ENCODE measurements around the gene SULT1A2.
"Not testable (repeated sequence)": the region's sequence is repeated elsewhere in the genome, so short reads cannot be mapped to it uniquely, and the experiment has no call there.

Gene SULT1A2

DNA sequence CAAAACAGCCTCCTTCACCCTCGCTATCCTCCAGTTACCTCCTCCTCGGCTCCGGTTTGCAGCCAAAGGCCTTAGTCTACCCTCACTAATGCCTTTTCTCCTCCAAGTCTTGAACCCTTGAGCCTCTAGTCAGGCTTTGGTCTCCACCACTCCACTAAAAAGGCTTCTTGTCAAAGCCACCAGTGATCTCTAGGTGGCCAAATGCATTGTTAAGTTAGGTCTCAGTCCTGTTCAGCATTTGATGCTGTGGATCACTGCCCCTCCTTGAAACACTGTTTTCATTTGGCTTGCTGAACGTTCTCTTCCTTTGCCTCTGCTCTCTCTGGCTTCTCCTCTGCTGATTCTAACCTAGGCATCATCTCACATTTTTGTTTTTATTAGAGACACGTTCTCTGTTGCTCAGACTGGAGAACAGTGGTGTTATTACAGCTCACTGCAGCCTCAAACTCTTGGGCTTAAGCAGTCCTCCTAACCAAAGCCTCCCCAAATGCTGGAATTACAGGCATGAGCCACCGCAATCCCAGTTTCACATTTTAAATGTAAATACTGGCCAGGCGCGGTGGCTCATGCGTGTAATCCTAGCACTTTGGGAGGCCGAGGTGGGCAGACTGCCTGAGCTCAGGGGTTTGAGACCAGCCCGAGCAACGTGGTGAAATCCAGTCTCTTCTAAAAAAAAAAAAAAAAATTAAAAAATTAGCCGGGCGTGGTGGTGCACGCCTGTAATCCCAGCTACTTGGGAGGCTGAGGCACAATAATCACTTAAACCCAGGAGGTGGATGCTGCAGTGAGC, 42.0 kb downstream of the SULT1A2 start:
- H3K4me3 ChIP-seq (ENCODE audit: low read depth, low read length) = peak overlapping the region; percentile 62
- TF ChIP-seq CTCF (IDR thresholded peaks at IDR 0.05; ENCODE audit: control insufficient read depth, extremely low read depth, insufficient read depth) = no peak
- no peak for DNase-seq (ENCODE audit: low read depth)

DNA sequence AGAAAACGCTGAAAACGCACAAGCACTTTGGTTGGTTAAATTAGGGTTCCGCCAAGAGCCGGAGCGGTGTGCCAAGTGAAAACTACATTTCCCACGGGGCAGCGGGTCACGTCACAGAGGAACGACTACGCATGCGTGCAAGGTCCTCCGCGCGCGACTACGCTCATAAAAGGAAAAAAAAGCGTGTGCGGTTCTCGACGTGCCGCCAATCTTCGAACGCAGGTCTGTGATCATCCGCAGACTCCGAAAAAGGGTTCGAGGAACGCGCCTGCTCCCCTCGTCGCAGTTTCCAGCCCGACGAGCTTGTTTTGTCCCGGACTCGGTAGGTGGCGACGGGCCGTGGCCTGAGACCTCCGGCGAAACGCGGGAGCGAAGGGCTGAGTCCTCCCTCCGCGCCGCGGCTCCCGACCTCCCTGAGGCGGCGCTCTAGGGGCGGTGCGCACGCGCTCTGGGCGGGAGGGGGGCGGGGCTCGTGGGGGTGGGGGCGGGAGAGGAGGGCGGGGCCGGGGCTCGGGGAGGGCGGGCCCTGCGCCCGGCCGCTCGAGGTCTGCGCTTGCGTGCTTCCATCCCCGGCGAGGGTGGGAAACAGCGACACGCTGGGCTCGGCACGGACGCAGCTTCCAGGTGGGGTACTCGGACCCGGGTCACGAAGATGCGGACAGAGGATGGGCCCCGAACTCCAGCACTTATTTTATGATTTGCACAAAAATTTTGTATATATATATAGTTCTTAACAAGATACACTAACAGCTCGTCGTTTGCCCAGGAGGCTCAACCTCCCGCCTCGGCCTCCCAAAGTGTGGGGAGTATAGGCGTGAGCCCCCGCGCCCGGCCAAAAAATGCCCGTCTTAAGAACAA, 42.8 kb downstream of the SULT1A2 start, which contains the start of gene SGF29:
Gene SGF29, plus strand, starts transcription at position 145 of the 858 bp plus-strand sequence. CDS start 27,150 bp downstream, outside the sequence.
- peak; percentile 77 for DNase-seq (ENCODE audit: low read depth)
- H3K4me3 ChIP-seq (ENCODE audit: low read depth, low read length) = peak within 1 kb of the TSS; percentile 62
- peak; percentile 40 for TF ChIP-seq CTCF (IDR thresholded peaks at IDR 0.05; ENCODE audit: control insufficient read depth, extremely low read depth, insufficient read depth)

DNA sequence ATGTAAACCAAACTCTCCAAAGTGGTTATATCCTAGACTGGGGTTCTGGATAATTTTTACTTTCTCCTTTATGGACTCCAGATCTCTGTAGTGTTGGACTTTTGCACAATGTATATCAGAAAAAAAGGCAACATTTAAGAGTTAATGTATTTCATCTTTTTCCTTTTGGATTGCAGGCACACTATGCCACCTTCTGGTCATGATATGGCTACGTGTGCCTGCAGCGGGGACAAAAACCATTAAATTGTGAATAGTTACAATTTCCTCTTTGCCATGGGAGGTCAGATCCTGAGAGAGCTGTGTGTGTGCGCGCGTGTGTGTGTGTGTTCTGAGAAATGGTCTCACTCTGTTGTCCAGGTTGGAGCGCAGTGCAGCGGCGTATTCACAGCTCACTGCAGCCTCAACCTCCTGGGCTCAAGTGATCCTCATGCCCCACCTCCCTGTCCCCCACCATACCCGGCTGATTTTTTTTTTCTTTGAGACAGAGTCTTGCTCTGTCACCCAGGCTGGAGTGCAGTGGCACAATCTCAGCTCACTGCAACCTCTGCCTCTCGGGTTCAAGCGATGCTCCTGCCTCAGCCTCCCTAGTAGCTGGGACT, 47.5 kb downstream of the SULT1A2 start:
- no peak overlapping the region for H3K4me3 ChIP-seq (ENCODE audit: low read depth, low read length)
- peak; percentile 91 for TF ChIP-seq CTCF (IDR thresholded peaks at IDR 0.05; ENCODE audit: control insufficient read depth, extremely low read depth, insufficient read depth)
- DNase-seq (ENCODE audit: low read depth) = no peak

DNA sequence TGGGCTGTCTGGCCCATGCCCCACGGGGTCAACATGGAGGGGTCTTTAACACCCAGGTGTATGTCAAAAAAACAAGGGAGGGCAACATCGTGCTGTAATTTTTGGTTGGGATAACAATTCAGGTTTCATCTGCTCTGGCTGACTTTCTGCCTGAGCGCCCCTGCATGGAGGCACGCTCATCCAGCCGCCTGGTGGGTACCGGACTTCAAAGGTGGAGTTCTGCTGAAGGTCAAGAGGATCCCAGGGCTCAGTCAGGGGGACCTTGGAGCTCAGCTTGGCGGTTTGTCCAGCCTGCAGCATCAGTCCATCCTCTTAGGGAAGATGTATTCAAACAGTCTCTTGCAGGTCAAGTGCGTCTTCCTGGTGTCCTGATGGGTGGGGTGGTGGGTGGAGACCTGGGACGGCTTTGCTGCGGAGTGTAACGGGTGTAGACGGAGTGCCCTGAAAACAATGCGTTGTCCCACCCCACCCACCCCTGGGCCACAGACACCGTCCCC, 48.5 kb downstream of the SULT1A2 start:
- no peak for TF ChIP-seq CTCF (IDR thresholded peaks at IDR 0.05; ENCODE audit: control insufficient read depth, extremely low read depth, insufficient read depth)
- H3K4me3 ChIP-seq (ENCODE audit: low read depth, low read length) = no peak overlapping the region
- no peak for DNase-seq (ENCODE audit: low read depth)

DNA sequence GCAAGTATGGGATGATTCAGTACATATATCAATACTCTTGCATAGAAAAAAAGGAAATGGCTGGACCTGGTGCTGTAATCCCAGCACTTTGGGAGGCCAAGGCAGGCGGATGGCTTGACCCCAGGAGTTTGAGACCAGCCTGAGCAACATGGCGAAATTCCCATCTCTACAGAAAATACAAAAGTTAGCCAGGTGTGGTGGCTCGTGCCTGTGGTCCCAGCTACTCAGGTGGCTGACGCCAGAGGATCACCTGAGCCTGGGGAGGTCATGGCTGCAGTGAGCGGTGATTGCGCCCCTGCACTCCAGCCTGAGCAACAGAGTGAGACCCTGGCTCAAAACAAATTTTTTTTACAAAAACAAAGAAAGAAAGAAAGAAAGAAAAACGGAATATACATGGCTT, 50.2 kb downstream of the SULT1A2 start:
- no peak for TF ChIP-seq CTCF (IDR thresholded peaks at IDR 0.05; ENCODE audit: control insufficient read depth, extremely low read depth, insufficient read depth)
- DNase-seq (ENCODE audit: low read depth) = no peak
- H3K4me3 ChIP-seq (ENCODE audit: low read depth, low read length) = no peak overlapping the region

DNA sequence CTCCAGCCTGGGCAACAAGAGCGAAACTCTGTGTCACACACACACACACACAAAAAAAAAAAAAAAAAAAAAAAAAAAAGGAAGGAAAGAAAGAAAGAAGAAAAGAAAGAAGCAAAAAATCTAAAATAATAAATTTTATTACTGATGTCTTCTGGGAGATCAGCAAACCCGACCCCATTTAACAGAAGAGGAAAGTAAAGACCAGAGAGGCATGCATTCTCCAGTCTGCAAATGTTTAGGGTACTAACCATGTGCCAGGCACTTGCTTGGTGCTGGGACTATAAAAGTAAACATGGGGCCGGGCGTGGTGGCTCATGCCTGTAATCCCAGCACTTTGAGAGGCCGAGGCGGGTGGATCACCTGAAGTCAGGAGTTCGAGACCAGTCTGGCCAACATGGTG, 50.9 kb downstream of the SULT1A2 start:
- not testable (repeated sequence) for H3K4me3 ChIP-seq (ENCODE audit: low read depth, low read length); DNase-seq (ENCODE audit: low read depth)

- no peak for DNase-seq (ENCODE audit: low read depth)
- no peak overlapping the region for H3K4me3 ChIP-seq (ENCODE audit: low read depth, low read length)
- no peak for TF ChIP-seq CTCF (IDR thresholded peaks at IDR 0.05; ENCODE audit: control insufficient read depth, extremely low read depth, insufficient read depth)
Measured at GRCh38 chr16:28544998-28545397, 51.9 kb downstream of the SULT1A2 start.
